GM13977 (cell line): ENCODE results near the gene ETS1.
A peak's percentile ranks its signal among the peaks of the same experiment; 100 is the strongest.

ENCODE experiments used
- DNase-seq: peaks from one replicate; pipeline ENCODE4 v3.0.0; 2012; ENCODE audit warnings: low spot score
- in situ Hi-C: fragments of 300-500 bp; cut with MboI; formaldehyde crosslinking; loops from one replicate; pipeline ENCODE4 v1.12.0; 2022; ENCODE audit warnings: low sequenced_read_pairs, low pct_unique_long_range_greater_than_20kb, mixed read lengths, inconsistent platforms; ENCODE audit not compliant: unreplicated experiment
- TF ChIP-seq, protein P1 (sequence below): IDR thresholded peaks from 2 replicates; pipeline ENCODE4 v1.5.1; 2012; ENCODE audit warnings: mild to moderate bottlenecking, control low read depth; ENCODE audit not compliant: insufficient read depth; ENCODE audit errors: extremely low read depth, missing control alignments

ETS1 gene, protein sequence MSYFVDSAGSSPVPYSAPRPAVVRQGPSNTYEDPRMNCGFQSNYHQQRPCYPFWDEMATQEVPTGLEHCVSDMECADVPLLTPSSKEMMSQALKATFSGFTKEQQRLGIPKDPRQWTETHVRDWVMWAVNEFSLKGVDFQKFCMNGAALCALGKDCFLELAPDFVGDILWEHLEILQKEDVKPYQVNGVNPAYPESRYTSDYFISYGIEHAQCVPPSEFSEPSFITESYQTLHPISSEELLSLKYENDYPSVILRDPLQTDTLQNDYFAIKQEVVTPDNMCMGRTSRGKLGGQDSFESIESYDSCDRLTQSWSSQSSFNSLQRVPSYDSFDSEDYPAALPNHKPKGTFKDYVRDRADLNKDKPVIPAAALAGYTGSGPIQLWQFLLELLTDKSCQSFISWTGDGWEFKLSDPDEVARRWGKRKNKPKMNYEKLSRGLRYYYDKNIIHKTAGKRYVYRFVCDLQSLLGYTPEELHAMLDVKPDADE

DNA sequence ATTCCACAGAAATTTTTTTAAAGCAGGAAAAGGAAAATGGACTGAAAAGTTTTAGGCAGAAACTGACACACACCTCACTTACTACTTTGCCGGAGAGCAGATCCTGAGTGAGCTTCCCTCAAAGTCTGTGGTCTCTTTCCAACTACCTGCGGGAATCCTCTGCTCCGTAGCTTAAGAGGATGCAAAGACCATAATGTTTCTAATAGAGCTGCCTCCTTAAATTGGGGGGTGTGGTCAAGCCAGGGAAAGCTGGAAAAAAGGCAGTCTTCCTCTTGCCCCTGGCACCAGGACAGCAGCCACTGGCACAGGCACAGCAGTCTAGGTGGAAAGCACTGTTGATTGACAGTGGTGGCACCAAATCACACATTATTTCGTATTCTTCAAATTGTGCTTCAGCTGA, at the start of gene ETS1:
ETS1 (minus strand) TSS at position 144 of the 400 bp plus-strand sequence. CDS start 14,428 bp downstream, outside the sequence.
- TF ChIP-seq, protein P1, sequence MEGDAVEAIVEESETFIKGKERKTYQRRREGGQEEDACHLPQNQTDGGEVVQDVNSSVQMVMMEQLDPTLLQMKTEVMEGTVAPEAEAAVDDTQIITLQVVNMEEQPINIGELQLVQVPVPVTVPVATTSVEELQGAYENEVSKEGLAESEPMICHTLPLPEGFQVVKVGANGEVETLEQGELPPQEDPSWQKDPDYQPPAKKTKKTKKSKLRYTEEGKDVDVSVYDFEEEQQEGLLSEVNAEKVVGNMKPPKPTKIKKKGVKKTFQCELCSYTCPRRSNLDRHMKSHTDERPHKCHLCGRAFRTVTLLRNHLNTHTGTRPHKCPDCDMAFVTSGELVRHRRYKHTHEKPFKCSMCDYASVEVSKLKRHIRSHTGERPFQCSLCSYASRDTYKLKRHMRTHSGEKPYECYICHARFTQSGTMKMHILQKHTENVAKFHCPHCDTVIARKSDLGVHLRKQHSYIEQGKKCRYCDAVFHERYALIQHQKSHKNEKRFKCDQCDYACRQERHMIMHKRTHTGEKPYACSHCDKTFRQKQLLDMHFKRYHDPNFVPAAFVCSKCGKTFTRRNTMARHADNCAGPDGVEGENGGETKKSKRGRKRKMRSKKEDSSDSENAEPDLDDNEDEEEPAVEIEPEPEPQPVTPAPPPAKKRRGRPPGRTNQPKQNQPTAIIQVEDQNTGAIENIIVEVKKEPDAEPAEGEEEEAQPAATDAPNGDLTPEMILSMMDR = no peak
- in situ Hi-C loops = no loop called here
- DNase-seq = no peak

DNA sequence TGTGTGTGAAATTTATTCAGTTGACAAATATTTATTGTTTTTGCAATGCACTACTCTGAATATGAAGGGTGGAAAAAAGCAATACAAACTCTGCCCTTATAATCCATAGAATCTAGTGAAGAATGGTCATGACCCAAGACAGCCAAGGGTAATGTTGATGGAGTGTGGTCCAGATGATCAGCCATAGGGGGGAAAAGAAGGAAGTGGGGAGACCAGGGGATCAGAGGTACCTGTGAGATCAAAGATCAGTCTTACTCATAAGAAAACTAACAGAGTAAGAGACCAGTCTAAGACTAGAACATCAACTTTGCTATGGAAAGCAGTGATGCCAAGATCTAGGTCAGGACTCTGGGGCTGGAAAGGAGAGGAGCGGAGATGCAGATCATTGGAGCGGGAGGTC, 47.0 kb upstream of the ETS1 start:
- TF ChIP-seq, protein P1 = no peak
- in situ Hi-C loops = loop anchor here (10.0 to 25.0 kb wide), 3 partner anchors 203 to 597 kb away; no protein-coding TSS in a partner anchor
- DNase-seq = no peak

DNA sequence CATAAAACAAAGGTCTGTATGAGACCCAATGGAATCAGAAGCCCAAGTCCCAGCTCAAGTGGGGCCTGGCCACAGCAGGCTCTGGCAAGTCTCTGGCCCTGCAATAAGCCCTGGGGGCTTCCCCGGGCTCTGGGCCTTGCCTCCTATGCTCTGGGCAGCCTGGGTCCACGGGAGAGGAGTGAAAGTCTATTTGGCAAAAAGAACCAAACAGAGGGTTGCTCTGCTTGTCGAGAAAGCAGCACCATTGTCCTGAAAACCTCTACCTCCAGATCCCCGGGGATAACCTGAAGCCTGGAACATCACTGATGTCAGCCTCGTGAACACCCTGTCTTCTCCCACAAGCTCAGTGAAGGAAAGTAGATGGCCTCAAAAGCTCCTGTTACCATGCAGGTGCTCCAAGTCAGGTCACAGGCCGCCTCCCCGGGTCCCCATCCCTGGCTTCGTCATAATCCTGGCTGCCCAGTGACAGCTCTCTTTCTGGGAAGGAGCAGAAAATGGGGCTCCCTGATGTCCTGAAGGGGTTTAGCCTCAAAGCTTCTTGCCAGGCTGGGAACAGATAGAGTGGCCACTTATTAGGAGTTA, 46.1 kb upstream of the ETS1 start:
- in situ Hi-C loops = loop anchor here (10.0 to 25.0 kb wide), 3 partner anchors 204 to 596 kb away; no protein-coding TSS in a partner anchor
- DNase-seq = no peak
- TF ChIP-seq, protein P1 = no peak

DNA sequence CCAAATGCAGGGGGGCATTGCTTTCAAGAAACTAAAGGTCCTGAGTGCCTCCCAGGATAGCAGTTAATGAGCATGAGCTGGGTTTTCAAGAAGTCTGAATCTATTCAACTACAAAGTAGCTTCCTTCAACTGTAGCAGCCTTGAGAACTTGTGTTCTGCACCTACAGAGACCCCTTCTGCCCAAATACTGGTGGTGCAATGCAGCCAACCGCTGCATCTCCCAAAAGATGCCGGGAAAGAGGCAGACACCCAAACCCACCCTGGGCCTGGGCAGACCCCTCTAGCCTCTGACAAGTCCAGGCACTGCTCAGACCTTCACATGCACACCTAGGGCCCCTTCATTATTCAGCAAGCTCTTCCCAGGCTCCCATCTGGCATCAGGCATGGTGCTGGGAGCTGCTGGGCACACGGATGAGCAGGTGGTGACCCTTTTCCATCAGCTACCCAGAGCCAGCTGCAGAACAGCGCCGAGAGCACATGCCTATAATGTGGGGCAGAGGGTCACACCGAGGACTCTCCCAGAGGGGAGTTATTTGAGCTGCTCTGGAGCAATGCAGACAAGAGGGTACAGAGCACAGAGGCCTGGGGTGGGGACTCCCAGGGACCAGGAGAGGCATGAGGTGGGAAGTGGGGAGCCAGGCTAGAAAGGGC, 44.9 kb upstream of the ETS1 start:
- TF ChIP-seq, protein P1 = peak; percentile 80
- DNase-seq = peak; percentile 63
- in situ Hi-C loops = loop anchor here (10.0 to 25.0 kb wide), 3 partner anchors 205 to 595 kb away; no protein-coding TSS in a partner anchor

DNA sequence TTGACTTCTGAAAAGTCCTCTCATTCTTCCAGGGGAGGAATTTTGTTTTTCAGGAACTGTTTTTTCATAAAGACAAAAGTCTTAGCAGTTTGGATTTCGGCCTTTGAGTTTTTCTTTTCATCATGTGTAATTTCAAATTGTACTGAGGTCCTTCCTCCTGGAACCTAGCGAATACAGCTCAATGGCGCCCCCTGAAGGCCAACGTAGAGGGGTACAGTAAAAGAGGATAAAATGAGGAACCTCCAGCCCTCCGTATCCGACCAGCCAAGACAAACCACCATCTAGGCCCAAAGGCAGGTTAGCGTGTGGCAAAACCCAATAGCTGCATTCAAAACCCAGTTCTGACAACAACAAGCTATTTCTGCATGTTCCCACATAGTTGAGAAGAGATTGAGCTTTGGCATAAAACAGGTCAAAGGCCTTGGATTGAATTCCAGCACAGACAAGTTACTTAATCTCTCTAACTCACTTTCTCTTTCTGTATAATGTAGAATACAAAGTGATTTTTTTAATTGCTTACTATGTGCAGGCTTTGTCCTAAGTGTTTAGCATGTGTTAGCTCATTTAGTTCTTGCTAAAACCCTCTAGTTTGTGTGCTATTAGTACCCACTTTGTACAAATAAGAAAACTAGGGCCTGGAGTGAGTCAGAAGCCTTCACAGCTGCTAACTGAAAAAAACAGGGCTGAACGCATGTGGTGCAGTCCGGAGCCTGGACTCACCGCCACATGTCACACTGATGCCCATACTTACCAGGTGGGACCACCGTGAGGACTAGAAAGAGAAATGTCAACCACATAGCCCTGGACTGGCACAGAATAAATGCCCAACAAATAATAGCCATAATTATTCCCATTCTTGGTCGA, 43.2 kb upstream of the ETS1 start:
- DNase-seq = peak; percentile 74
- TF ChIP-seq, protein P1 = peak; percentile 85
- in situ Hi-C loops = loop anchor here (10.0 to 25.0 kb wide), 3 partner anchors 207 to 593 kb away; no protein-coding TSS in a partner anchor
